ENCODE data around the gene FTCDNL1. TPM values are rescaled to one million over a fixed set of nuclear protein-coding genes. Genes with fewer than 3 reads are reported as not detected.
A peak's percentile ranks its signal among the peaks of the same experiment; 100 is the strongest.

FTCDNL1 gene
- 13.7 and 26.6 TPM in 2 replicates for total RNA-seq (2014; rRNA removed; shearing (Covaris generic); ENCODE audit: low replicate concordance)

- in situ Hi-C loops (cut with HindIII; ENCODE audit: low pct_unique_long_range_greater_than_20kb, low sequenced_read_pairs): no loop called here
- DNase-seq (ENCODE audit: low read depth): peak; percentile 74
Observed at GRCh38 chr2:199850718-199851500, at the start of gene FTCDNL1. TSS of gene FTCDNL1 (minus strand) at chr2:199851192. CDS start at chr2:199848962, 2,230 bp downstream.

GRCh38 chr2:199896617-199897016, 45.6 kb upstream of the FTCDNL1 start:
- in situ Hi-C loops (cut with HindIII; ENCODE audit: low pct_unique_long_range_greater_than_20kb, low sequenced_read_pairs): no loop called here
- DNase-seq (ENCODE audit: low read depth): no peak

DNA sequence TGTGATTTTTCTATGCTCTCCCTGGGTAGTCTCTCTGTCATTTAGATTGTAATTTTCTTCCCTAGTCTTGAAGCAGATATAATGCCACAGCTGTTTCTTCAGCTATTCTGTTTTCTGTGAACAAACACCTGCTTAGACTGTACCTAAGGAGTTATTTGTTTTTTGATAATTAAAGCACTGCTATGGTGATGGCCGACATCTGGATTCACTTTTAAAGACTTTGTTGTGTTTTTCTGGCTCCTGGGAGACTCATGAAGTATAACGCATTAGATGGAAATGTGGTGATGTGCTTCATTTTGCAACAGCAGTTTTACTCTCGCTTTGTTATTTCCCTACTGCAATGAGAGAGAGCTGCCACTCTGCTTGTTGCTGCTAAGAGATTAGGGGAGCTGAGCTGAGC, 44.4 kb upstream of the FTCDNL1 start:
- in situ Hi-C loops (cut with HindIII; ENCODE audit: low pct_unique_long_range_greater_than_20kb, low sequenced_read_pairs): no loop called here
- no peak for DNase-seq (ENCODE audit: low read depth)

GRCh38 chr2:199883474-199884212, 32.7 kb upstream of the FTCDNL1 start:
- DNase-seq (ENCODE audit: low read depth): peak; percentile 20
- in situ Hi-C loops (cut with HindIII; ENCODE audit: low pct_unique_long_range_greater_than_20kb, low sequenced_read_pairs): no loop called here

GRCh38 chr2:199882667-199883066, 31.7 kb upstream of the FTCDNL1 start:
- in situ Hi-C loops (cut with HindIII; ENCODE audit: low pct_unique_long_range_greater_than_20kb, low sequenced_read_pairs): no loop called here
- DNase-seq (ENCODE audit: low read depth): no peak

- DNase-seq (ENCODE audit: low read depth): no peak
- in situ Hi-C loops (cut with HindIII; ENCODE audit: low pct_unique_long_range_greater_than_20kb, low sequenced_read_pairs): no loop called here
Observed at GRCh38 chr2:199875400-199875799, 24.4 kb upstream of the FTCDNL1 start.

GRCh38 chr2:199874209-199874608, 23.2 kb upstream of the FTCDNL1 start:
- in situ Hi-C loops (cut with HindIII; ENCODE audit: low pct_unique_long_range_greater_than_20kb, low sequenced_read_pairs): no loop called here
- no peak for DNase-seq (ENCODE audit: low read depth)

DNA sequence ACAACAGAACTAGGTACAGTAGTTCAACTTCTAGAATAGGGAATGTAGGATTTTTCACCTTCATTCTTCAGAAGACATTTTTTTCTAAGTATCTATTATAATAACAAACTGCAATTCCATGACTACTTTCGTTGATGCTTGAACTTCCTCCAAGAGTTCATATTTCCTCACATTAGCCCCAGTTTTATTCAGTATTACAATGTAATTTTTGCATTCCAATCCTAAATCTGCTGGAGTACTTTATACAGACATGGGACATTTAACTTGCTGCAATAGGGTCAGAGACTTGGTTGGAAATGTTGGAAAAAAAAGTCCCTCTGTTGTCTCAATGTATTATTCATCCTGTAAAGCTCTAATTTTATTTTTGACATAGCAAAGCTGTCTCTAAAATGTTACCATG, 19.6 kb upstream of the FTCDNL1 start:
- DNase-seq (ENCODE audit: low read depth): no peak
- in situ Hi-C loops (cut with HindIII; ENCODE audit: low pct_unique_long_range_greater_than_20kb, low sequenced_read_pairs): no loop called here

DNA sequence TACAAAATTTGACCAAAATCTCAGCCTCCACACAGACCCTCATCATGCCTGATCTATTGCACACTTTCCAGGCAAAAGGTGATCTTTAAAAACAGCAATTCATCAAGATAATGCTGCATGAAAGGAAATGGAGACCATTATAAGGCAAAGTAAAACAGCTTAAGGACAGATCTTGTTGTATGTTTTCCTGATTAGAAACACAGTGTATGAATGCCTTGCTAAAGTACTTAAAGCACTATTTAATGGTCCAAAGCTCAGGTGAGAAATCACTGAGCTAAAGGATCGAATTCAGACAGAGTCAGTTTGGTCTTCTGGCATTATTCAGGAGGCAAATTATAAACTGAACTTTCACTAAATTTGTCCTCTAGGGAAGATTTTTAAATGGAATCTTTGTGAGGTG, 18.7 kb upstream of the FTCDNL1 start:
- DNase-seq (ENCODE audit: low read depth): no peak
- in situ Hi-C loops (cut with HindIII; ENCODE audit: low pct_unique_long_range_greater_than_20kb, low sequenced_read_pairs): no loop called here

DNA sequence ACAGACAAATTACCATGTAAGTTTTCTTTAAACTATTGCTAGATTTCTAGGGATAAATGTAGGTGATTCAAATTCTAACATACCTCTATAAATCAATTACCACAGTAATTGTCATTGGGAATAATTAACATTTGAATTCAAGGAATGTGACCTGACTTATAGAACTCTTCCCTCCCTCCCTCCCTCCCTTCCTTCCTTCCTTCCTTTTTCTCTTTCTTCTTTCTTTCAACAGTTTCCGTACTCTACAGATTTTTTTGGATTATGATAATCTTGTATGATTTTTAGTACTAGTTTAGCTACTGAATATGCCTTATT, 18.2 kb upstream of the FTCDNL1 start:
- no peak for DNase-seq (ENCODE audit: low read depth)
- in situ Hi-C loops (cut with HindIII; ENCODE audit: low pct_unique_long_range_greater_than_20kb, low sequenced_read_pairs): no loop called here

- DNase-seq (ENCODE audit: low read depth): no peak
- in situ Hi-C loops (cut with HindIII; ENCODE audit: low pct_unique_long_range_greater_than_20kb, low sequenced_read_pairs): no loop called here
Observed at GRCh38 chr2:199868431-199869226, 17.6 kb upstream of the FTCDNL1 start.

DNA sequence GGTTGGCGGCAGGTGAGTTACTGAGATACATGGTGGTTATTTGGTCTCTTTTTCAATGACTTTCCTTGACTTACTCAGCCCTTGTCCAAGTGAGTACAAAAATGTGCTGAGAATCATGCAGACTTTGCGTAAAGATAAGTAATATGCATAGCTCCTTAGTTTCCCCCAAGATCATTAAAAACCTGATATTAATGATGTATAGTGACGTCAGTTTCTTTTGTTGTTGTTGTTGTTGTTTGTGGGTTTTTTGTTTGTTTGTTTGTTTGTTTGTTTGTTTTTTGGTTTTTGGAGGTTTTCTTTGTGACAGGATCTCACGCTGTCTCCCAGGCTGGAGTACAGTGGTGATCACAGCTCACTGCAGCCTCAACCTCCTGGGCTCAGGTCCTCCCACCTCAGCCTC, 14.9 kb upstream of the FTCDNL1 start:
- no peak for DNase-seq (ENCODE audit: low read depth)
- in situ Hi-C loops (cut with HindIII; ENCODE audit: low pct_unique_long_range_greater_than_20kb, low sequenced_read_pairs): no loop called here

- DNase-seq (ENCODE audit: low read depth): no peak
- in situ Hi-C loops (cut with HindIII; ENCODE audit: low pct_unique_long_range_greater_than_20kb, low sequenced_read_pairs): no loop called here
Observed at GRCh38 chr2:199862788-199863187, 11.8 kb upstream of the FTCDNL1 start.

DNA sequence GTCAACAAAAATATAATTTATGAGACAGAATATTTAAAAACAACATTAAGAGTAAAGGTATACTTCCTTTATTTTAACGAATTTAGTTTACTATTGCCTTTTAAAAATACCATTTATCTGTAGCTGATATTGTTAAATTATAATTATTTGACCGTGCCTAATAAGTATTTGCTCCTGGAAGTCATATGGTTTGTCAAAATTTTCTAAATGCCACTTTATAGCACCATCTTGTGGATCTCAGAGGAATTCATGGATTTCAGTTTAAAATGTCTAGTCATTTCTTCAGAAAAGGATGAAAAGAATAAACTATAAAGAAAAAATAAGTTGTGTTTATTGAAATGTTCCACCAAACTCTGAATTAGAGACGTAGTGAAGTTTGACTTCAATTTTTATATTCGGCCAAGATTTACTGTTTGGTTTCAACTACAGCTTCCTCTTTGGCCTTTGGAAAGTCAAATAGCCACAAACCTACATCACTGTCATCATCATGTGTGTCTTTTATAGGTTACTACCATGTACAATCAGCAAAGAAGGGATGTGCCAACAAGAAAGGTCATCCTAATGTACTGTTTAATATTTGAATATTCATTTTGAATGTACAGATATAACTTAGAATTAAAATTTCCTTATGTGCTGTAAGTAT, 10.3 kb upstream of the FTCDNL1 start:
- in situ Hi-C loops (cut with HindIII; ENCODE audit: low pct_unique_long_range_greater_than_20kb, low sequenced_read_pairs): no loop called here
- peak; percentile 15 for DNase-seq (ENCODE audit: low read depth)

GRCh38 chr2:199855812-199856211, 4.8 kb upstream of the FTCDNL1 start:
- in situ Hi-C loops (cut with HindIII; ENCODE audit: low pct_unique_long_range_greater_than_20kb, low sequenced_read_pairs): no loop called here
- no peak for DNase-seq (ENCODE audit: low read depth)

DNA sequence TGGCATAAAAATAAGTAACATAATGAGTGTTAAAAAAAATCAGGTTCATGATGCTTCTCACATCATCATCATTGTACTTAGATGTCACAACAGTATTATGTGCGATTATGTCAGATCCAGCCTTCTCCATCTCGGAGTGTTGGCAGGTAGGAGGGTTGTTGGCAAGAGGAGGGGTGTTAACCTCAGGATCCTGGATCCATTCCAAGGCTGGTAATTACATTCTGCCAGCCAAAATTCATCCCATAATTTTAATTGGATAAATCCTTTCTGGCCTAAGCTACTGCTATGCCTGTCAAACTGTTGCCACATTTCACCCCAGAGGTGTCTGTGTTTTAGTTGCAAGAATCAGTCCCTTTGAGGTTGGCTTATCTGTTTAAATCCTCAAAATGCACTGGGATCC, 891 bp upstream of the FTCDNL1 start:
- no peak for DNase-seq (ENCODE audit: low read depth)
- in situ Hi-C loops (cut with HindIII; ENCODE audit: low pct_unique_long_range_greater_than_20kb, low sequenced_read_pairs): no loop called here

- DNase-seq (ENCODE audit: low read depth): no peak
- in situ Hi-C loops (cut with HindIII; ENCODE audit: low pct_unique_long_range_greater_than_20kb, low sequenced_read_pairs): no loop called here
Observed at GRCh38 chr2:199851501-199851810, 464 bp upstream of the FTCDNL1 start.

DNA sequence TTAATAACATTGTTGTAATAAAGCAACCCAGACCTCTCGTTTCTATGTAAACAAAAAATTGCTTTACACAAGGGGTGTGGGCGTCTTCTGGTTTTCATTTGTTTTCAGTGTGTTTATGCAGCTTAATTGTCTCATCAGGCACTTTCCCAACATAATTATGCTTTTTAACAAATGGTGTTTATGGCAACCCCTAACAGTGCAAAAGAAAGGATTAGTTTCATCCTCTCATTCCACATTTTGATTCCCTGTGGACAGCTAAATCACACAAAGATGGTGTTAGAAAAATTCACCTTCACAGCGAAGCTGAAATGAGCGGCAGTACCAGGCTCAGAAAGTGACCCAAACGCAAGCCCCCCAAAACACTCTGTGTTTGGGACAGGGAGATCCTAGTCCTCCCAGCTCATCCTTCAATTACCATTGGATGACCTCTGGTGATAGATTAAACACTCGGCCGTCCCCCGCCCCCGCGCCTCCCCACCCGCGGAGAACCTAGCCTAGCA, 724 bp downstream of the FTCDNL1 start:
- DNase-seq (ENCODE audit: low read depth): no peak
- in situ Hi-C loops (cut with HindIII; ENCODE audit: low pct_unique_long_range_greater_than_20kb, low sequenced_read_pairs): no loop called here

All from Caki2 (cell line).